Osteoblast (primary cell): Measurements from ENCODE around the gene DCD. TPM values are rescaled to one million over a fixed set of nuclear protein-coding genes. Genes with fewer than 3 reads are reported as not detected.

Experiments
- DNase-seq: peaks from one replicate; pipeline ENCODE4 v3.0.0; 2011; ENCODE audit warnings: low spot score, mixed read lengths; ENCODE audit not compliant: insufficient read length; ENCODE audit errors: missing footprints
- H2AFZ ChIP-seq: 2 replicates; pipeline ENCODE4 v1.6.0; 2011; ENCODE audit warnings: mild to moderate bottlenecking, low read length
- H3K27ac ChIP-seq: 2 replicates; pipeline ENCODE4 v1.5.1; 2011; ENCODE audit warnings: mild to moderate bottlenecking, low read depth, low read length, moderate library complexity
- H3K27me3 ChIP-seq: 2 replicates; pipeline ENCODE4 v1.6.0; 2012; ENCODE audit warnings: mild to moderate bottlenecking, control low read depth, inconsistent platforms, low read length, moderate library complexity; ENCODE audit not compliant: insufficient read depth
- H3K36me3 ChIP-seq: 2 replicates; pipeline ENCODE4 v1.5.1; 2011; ENCODE audit warnings: mild to moderate bottlenecking, low read length, control low read depth, moderate library complexity; ENCODE audit not compliant: insufficient read depth
- H3K4me1 ChIP-seq: 2 replicates; pipeline ENCODE4 v1.5.1; 2011; ENCODE audit warnings: mild to moderate bottlenecking, low read length, control low read depth, moderate library complexity; ENCODE audit not compliant: insufficient read depth
- H3K4me2 ChIP-seq: 2 replicates; pipeline ENCODE4 v1.6.0; 2011; ENCODE audit warnings: mild to moderate bottlenecking, low read length; ENCODE audit not compliant: insufficient read depth
- H3K4me3 ChIP-seq: fragments of 200-600 bp; sonication (generic); 3 replicates; pipeline ENCODE4 v1.5.1; 2012; ENCODE audit warnings: mild to moderate bottlenecking, low read length, inconsistent platforms; ENCODE audit not compliant: insufficient read depth
- H3K79me2 ChIP-seq: 2 replicates; pipeline ENCODE4 v1.6.0; 2012; ENCODE audit warnings: mild to moderate bottlenecking, low read length, control low read depth, inconsistent platforms; ENCODE audit not compliant: insufficient read depth
- H3K9me3 ChIP-seq: 2 replicates; pipeline ENCODE4 v1.5.1; 2011; ENCODE audit warnings: low read depth, low read length, control low read depth
- H4K20me1 ChIP-seq: 2 replicates; pipeline ENCODE4 v1.6.0; 2012; ENCODE audit warnings: mild to moderate bottlenecking, low read length, control low read depth; ENCODE audit not compliant: insufficient read depth
- total RNA-seq: library from RNA; depleted of rRNA; stranded (reverse); fragments of >200 nt; gene quantifications from 2 replicates; pipeline ENCODE4 v1.2.3, GENCODE V29; 2012
- TF ChIP-seq, protein P1 (sequence below): IDR thresholded peaks from 2 replicates; pipeline ENCODE4 v1.5.1; 2011; ENCODE audit warnings: mild to moderate bottlenecking, low read depth, low read length, moderate library complexity; ENCODE audit errors: extremely low read depth

The DCD gene
- total RNA-seq, 1 donor, result not detected

DNA sequence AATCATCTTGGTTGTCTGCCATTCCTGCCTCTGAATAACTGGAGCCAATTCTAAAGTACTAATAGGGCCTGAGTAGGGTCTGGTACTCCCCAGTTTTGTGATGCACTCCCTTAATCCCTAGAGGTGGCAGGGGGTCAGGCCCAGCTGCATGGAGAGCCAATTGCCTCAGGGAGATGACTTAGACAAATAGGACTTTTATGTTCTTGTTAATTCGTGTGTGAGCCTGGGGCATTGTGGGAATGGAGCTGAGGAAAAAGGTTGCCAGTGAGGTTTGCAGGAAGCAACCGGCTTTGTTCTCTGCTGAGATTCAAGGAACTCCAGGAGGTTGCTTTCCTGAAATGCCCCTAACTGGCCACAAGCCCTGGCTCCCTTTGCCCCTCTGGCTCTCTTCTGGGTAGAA, 6.8 kb upstream of the DCD start:
- no peaks in the 10 kb centered on the region for H3K36me3 ChIP-seq
- H3K27me3 ChIP-seq, result peaks cover 7% of the 10 kb centered on the region
- no peaks in the 10 kb centered on the region for H3K79me2 ChIP-seq
- H3K4me3 ChIP-seq, result no peak overlapping the region
- H4K20me1 ChIP-seq, result no peaks in the 10 kb centered on the region
- H3K9me3 ChIP-seq, result no peaks in the 10 kb centered on the region
- TF ChIP-seq, protein P1, sequence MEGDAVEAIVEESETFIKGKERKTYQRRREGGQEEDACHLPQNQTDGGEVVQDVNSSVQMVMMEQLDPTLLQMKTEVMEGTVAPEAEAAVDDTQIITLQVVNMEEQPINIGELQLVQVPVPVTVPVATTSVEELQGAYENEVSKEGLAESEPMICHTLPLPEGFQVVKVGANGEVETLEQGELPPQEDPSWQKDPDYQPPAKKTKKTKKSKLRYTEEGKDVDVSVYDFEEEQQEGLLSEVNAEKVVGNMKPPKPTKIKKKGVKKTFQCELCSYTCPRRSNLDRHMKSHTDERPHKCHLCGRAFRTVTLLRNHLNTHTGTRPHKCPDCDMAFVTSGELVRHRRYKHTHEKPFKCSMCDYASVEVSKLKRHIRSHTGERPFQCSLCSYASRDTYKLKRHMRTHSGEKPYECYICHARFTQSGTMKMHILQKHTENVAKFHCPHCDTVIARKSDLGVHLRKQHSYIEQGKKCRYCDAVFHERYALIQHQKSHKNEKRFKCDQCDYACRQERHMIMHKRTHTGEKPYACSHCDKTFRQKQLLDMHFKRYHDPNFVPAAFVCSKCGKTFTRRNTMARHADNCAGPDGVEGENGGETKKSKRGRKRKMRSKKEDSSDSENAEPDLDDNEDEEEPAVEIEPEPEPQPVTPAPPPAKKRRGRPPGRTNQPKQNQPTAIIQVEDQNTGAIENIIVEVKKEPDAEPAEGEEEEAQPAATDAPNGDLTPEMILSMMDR, result no peak
- no peak overlapping the region for H2AFZ ChIP-seq
- no peak overlapping the region for H3K4me2 ChIP-seq
- H3K4me1 ChIP-seq, result no peaks in the 10 kb centered on the region
- H3K27ac ChIP-seq, result no peak overlapping the region
- DNase-seq, result no peak

DNA sequence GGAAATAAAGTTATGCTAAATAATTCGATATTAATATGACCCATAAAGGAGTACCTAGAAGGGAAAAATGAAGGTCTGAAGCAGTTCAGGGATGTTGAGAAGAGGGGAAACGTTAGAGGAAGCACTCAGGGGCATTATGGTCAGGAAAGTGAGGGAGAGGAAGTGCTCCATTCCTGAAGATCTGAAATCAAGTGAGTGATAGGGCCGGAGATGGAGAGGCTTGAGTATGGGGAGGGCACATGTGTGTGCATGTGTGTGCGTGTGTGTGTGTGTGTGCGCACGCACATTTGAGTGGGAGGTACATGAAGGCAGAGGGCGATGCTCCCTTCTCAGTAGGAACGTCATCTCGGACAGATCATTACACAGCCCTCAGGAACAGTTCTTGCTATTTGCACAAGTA, 4.9 kb upstream of the DCD start:
- Histone ChIP-seq H3K79me2 (no peaks in the 10 kb centered on the region), H4K20me1 (no peaks in the 10 kb centered on the region), H3K4me1 (no peaks in the 10 kb centered on the region), H3K4me2 (no peak overlapping the region), H3K9me3 (no peaks in the 10 kb centered on the region), H3K27ac (no peak overlapping the region), H3K4me3 (no peak overlapping the region), H2AFZ (no peak overlapping the region), H3K27me3 (peaks cover 5% of the 10 kb centered on the region), H3K36me3 (no peaks in the 10 kb centered on the region)
- no peak for DNase-seq
- TF ChIP-seq, protein P1, result no peak

- no peak overlapping the region for H3K27ac ChIP-seq
- H3K9me3 ChIP-seq, result no peaks in the 10 kb centered on the region
- H3K4me2 ChIP-seq, result no peak overlapping the region
- peaks cover 3% of the 10 kb centered on the region for H3K27me3 ChIP-seq
- H2AFZ ChIP-seq, result no peak overlapping the region
- no peaks in the 10 kb centered on the region for H3K4me1 ChIP-seq
- no peaks in the 10 kb centered on the region for H3K79me2 ChIP-seq
- no peak for DNase-seq
- no peaks in the 10 kb centered on the region for H4K20me1 ChIP-seq
- TF ChIP-seq, protein P1, result no peak
- H3K4me3 ChIP-seq, result no peak overlapping the region
- H3K36me3 ChIP-seq, result no peaks in the 10 kb centered on the region
These were observed 2.7 kb upstream of the DCD start for GRCh38 chr12:54650889-54651288.

- no peaks in the 10 kb centered on the region for H3K4me1 ChIP-seq
- no peaks in the 10 kb centered on the region for H3K9me3 ChIP-seq
- TF ChIP-seq, protein P1, result no peak
- no peak overlapping the region for H3K4me3 ChIP-seq
- no peak overlapping the region for H3K27ac ChIP-seq
- H3K4me2 ChIP-seq, result no peak overlapping the region
- no peaks in the 10 kb centered on the region for H3K79me2 ChIP-seq
- H4K20me1 ChIP-seq, result no peaks in the 10 kb centered on the region
- DNase-seq, result no peak
- no peaks in the 10 kb centered on the region for H3K36me3 ChIP-seq
- no peak overlapping the region for H2AFZ ChIP-seq
- peaks cover 3% of the 10 kb centered on the region for H3K27me3 ChIP-seq
These were observed 2.2 kb upstream of the DCD start for GRCh38 chr12:54650409-54650808.
